DMS53 (cell line): Measurements from ENCODE around the gene BOD1.
A peak's percentile ranks its signal among the peaks of the same experiment; 100 is the strongest.
"Not testable (repeated sequence)": the region's sequence is repeated elsewhere in the genome, so short reads cannot be mapped to it uniquely, and the experiment has no call there.

Source experiments
- DNase-seq: peaks from one replicate; lab custom pipeline; 2025; lab: John Stamatoyannopoulos, UW

The BOD1 gene

DNA sequence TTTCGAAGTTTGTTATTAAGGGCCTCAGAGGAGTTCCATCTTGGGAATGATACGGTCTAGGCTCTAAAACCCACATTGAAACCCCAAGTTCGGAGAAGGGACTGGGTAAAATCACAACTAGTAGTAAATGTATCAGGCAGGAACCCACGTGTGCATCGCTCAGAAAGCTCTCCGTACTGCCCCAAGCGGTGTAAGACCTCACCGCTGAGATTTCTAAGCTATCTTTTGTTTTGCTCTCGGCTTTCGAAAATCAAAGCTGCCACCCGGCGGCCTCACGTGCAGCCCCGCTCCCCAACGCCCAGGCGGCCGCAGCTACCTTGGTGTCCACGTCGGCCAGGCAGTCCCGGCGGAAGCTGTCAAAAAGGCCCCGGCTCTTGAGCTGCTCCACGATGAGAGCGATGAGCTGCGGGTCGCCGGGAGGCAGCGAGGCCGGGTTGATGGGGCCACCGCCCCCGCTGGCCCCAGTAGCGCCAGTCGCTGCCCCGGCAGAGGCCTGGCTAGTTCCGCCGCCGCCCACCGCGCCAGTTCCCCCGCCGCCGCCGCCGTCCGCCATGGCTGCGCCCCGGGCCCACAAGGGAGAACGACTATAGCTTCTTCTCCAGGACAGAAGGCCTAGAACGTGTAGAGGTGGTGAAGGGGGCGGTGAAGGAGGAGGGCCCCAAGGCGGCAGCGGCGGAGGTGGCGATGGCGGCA lies 420 bp downstream of the BOD1 start:
- peak; percentile 88 for DNase-seq

DNA sequence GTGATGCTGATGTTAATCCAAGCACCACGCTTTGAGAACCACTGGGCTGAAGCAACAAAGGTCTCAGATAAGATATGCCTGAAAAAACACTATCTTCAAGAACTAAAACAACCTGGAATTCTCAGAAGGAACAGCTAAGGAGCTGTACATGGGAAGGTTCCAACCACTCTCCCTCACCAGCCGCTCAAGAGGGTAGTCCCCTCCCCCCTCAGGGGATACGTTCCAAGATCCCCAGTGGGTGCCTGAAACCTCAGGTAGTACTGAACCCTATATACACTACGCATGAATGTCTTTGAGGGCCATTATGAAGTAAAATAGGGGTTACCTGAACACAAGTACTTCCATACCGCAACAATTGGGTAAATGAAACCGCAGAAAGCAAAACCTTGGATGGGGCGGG lies 1.9 kb downstream of the BOD1 start:
- no peak for DNase-seq

DNA sequence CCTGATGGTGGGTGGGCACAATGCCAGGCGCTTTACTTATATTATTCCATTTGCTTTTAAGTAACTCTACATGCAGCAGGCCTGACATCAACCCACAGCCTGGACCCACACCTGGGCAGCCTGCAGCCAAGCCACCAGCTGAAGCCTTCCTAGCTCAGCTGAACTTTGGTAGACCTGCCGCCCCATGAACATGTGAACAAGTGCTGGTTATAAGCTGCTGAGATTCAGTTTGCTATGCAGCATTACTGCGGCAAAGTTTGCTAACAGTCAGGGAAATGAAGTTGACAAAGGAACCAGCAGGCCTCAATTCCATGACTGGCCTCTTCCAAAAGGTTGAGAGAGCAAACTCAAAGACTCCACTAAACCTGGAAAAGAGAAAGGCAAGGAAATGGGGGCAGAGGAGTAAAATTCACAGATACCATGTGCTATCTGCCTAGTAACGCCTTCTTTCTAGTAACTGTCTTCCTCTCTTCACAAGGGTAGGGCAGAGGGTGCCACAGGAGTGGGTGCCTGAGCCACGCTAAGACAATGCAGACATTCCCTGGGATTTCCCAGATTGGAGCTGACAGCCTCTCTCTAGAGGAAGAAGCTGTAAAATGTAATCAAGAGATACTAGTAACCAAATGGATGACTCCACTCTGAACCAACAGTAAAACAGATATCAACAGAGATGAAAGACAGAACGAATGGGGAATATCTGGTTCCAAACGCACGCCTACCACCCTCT lies 2.9 kb downstream of the BOD1 start:
- DNase-seq: no peak

DNA sequence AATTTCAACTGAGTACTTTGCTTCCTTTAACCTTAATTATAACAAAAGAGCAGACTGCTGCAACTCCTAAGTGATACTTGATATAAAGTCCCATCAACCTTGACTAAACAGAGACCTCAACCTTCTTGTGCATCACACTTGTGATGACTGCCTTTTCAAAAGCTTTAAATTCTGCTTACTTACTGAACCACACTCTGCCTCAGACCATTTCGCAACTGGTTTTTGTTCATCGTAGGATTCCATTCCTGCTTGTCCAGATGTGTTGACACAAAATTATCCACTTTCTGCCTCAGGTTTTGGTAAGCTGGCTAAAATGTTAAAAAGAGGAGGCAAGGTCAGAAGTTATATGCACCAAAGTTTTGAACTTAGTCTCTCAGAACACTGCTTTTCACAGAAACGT lies 3.5 kb downstream of the BOD1 start:
- no peak for DNase-seq

DNA sequence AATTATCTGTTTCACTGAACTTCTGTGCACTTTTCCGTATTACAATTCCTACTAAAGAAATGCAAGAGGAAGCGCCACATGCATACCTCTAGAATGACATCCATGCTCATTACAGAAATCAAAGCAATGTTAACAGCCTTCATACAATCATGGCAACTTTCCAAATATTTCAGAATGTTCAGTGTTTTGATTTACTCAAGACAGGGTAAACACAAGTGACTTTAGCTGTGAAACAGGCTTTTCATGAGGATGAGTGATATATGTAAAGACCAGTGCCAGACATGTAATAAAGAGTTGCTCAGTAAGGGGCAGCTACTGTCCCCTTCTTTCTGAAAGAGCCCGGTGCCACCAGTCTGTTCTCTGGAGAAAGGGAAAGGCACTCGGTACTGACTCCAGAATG lies 4.7 kb downstream of the BOD1 start:
- no peak for DNase-seq

DNA sequence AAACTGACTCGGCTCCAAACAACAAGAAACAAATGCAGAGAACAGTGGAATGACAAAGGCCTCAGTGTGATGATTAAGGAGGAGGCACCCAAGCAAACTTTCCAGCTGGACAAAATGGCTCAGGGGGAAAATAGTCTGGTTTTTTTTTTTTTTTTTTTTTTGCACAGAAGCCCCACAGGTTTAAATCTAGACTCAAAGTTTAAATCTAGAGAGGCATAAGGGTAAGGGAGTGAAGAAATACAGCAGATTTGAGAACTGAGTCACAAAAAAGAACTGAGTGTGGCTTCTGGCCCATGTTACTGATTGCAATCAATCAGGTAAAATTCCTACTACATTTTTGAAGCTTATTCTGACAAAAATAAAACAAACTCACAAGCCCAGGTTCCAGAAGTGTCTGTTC lies 12.3 kb downstream of the BOD1 start:
- DNase-seq: no peak

DNA sequence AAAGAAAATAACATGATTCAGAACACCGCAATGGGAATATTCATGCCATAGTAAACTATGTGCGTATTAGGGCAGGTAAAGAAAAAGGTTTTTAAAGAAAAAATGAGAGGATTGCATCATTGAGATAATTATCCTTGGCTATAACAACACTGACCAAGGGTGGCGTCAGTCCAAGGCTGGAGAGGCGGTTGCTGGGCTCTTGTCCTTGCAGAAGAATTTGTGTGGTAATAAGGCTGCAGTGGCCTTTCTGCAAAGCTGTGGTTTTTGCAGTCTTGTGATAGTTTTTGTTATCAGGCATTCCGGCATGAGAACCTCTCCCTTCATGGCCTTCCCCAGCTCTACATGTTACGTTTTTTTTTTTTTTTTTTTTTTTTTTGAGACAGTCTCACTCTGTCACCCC lies 14.0 kb downstream of the BOD1 start:
- DNase-seq: no peak

DNA sequence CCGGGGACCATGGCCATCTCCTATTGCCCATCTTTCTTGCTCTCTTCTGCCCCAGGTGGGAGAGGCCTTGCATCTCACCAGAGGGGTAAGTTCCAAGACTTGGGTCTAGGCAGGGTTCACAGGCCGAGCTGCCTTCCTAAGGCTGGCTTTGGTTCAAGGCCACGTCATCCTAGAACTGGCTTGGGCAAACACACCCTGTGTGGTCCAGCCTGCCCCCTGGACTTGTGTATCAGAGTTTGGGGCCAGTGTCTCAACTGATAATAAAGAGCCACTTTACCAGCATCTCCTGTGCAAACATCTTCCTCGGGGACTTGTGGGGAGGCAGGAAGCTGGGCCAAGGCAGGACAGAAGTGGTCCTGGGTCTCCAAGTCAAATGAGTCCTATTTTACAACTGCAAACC lies 17.8 kb downstream of the BOD1 start:
- DNase-seq: no peak

DNA sequence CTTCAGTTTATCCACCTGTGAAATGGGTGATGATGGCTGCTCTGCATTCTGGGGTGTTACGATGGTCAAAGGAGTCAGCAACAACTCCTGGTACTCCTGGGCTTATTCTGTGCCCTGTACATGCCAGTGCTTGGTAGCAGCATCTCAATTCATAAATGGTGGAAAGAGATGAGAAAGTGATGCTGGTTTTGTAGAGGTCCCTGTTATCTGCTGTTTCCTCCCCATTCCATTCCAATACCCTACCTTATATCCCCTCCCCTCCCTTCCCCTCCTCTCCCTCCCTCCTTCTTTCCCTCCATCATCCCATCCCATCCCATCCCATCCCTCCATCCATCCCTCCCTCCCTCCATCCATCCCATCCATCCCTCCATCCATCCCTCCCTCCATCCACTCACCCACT lies 19.1 kb downstream of the BOD1 start:
- no peak for DNase-seq

DNA sequence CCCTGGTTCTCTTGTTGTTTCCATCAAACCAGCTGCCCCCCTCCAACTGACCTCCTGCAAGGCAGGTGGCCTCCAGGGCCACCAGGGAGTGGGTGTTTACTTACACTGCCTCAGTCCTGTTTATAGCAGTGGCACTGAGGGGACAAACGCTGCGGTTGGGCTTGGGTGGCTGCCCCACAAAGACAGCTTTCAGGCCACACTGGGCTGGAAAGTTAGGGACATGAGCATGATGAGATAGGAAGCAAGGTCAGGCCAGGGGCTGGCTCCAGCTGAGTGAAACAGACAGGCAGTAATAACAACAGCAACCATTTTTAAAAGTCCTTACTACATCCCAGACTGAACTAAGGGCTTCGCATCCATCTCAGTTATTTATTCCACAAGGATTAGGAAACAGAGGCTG lies 20.6 kb downstream of the BOD1 start:
- no peak for DNase-seq

DNA sequence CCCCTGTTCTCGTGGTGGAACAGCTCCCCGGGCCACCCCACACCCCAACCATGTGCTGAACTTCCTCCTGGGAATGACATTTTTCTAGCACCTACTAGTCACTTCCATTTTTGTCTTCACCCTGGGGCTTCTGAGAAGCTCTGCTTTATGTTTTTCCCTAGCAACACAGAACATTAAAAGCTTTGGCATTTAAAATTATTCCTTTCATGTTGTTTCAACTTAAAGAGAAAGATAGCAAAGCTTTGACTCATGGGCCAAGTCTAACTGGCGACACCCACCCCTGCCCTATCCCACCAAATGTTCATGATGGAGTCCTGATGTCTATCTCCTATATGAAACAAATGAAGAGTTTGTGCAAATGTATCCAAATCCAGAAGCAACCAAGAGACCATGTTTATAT lies 22.4 kb downstream of the BOD1 start:
- no peak for DNase-seq

DNA sequence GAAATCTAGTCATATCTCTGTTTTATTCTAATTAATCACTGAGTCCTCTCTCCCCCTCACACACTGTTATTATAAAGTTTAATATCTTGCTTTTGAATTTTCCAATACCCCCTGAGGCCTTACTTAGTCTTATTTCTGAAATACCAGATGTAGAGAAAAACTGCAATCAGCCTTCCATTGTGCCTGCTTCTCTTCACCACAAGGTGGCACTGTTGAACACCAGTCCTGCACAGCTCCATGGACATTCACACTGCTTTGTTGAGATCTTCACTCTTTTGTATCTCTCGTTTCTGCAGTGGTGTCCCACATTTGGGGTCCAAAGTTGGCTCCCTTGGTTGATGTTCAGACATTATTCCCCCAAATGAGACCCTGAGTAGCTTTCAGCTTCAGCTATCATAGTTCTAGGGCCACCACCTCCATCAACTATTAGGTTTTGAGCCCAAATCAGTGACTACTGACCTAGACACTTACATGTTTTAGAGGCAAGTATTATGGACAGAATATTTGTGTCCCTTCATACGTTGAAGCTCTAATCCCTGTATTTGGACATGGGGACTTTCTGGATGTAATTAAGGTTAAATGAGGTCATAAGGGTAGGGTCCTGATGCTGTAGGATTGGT lies 24.3 kb downstream of the BOD1 start:
- peak; percentile 63 for DNase-seq

DNA sequence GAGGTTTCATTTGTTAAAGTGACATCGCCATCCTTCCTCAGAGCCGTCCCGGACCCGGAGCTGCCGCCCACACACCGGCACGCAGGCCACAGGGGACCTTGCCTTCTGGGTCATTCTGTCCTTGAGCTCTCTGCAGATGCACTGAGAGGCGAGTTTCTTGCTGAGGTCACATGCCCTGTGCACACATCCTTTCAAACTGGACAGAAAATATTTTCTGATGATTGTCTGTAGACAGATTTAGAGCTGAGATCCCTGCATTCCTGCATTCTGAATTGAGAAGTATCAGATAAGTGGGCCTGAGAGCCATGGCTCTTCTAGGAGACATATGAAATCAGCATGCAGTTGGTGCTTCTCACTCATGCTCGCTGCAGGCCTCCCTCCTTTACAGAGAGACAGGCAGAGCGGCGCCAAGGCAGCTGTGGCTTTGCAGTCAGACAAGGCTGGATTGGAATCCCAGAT lies 25.4 kb downstream of the BOD1 start:
- no peak for DNase-seq

DNA sequence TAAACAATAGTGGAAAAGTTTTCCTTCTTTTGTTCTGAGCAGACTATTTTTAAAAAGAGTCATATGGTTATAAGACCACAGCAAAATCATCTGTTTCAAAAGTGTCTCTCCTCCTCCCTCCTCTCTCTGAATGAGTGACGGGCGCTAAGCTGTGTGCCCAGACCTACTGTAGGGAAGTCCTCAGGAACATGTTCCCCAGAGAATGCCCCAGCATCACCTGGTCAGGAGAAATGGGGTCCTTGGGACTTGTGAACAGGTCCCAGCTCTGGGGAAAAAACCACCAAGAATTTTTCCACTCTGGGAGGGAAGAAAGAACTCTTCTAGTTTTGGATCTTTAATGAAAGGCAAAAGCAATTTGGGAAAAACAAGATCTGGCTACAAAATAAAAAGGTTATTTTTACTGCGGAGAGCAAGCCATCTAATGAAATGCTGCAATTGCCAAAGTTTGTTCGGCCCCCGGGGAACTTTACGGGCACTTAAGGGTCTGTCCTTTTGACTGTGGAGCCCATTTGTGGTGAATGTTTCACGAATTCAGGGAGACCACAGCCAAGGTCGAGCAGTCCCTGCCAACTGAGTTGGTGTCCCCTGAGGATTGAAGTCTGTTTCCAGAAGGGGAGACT lies 25.9 kb downstream of the BOD1 start:
- no peak for DNase-seq

DNA sequence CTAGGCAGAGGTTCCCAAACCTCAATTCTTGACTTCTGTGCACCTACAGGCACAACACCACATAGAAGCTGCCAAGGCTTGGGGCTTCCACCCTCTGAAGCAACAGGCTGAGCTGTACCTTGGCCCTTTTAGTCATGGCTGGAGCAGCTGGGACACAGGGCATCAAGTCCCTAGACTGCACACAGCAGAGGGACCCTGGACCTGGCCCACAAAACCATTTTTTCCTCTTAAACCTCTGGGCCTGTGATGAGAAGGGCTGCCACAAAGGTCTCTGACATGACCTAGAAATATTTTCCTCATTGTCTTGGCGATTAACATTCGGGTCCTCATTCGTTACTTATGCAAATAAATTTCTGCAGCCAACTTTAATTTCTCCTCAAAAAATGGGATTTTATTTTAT lies 30.3 kb downstream of the BOD1 start:
- DNase-seq: not testable (repeated sequence)

DNA sequence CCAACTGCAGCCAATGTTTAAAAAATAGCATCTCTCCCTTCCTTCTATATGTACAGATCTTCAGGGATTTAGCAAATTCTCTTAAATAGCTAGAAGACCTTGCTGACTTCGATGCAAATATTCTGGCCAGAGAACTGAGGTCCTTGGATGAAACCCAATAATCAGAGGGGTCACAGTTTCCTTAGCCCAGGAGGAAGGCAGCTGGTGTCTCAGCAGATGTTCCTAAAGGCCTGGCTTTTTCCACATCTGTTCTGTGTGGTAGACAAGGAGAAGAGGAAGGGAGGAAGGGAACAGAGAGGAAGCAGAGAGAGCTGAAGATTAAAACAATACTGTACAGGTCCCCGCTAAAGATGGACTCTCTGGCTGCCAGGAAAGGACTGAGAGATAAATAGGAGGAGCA lies 33.1 kb downstream of the BOD1 start:
- no peak for DNase-seq

DNA sequence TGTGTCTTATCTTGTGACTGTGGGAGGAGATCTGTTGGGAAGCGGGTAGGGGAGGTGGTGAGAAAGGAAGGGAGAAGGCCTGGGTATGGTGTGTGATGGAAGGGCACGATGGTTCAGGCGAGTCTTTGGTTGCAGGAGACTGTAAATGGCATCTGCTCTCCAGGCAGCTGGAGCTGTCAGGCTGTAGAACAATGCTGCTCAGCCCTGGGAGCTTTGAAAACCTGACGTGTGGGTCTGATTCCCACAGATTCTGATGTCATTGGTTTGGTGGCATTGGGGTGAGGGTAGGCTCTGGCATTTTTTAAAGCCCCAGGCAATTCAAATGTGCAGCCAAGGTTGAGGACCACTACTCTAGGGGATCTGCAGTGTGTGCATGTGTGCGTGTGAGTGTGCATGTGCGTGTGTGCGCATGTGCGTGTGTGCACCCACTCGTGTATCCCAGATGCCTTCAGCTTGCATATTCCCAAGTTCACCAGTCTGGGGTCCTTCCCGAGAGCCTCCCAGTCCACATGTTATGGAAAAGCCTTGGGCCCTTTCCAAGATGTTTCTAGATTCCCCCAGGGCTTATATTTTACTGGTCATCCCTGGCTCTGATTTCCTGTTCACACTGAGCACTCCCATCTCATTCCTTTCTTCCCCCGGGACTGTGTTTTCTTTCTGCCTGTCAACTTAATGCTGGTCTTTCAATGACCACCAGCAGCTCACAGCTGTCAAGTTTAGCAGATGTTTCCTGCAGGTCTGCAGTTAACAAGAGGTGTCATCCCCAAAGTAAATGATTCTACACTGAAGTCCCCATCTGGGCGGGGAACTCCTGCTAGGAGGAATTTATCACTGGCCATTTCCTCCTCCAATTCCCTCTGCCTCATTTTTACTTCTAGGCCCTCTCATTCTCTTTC lies 34.0 kb downstream of the BOD1 start:
- DNase-seq: no peak

DNA sequence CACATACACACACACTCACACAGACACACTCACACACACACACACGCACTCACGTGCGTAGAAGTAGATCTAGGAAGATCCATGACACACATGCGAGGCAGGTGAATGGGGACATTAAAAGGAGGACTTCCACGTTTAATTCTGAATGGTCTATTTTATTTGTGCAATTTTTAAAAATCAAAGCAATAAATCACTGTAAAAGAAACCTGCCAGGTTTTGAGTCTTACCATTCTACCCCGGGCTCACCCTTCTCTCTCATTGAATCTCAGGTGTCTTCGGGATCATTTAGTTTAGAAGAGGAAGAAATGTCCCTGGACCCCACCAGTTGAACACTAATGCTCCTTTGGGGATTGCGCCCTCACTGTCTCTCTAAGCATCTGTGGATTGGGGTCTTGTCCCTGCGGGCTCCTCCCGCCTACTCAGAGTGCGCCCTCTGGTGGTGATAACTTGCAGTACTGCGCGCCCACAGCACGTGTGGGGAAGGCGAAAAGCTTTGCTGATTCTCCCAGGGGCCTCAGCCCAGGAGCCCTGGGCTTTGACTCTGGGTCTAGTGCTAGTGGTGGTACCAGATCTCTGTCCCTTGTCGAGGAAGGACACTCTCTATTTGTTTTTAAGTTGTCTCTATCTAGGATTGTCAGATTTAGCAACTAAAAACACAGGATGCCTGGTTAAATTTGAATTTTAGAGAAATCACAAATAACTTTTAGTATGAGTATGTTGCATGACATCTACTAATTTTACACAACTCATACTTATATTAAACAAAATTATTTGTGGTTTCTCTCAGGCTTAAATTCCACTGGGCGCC lies 34.8 kb downstream of the BOD1 start:
- peak; percentile 52 for DNase-seq

DNA sequence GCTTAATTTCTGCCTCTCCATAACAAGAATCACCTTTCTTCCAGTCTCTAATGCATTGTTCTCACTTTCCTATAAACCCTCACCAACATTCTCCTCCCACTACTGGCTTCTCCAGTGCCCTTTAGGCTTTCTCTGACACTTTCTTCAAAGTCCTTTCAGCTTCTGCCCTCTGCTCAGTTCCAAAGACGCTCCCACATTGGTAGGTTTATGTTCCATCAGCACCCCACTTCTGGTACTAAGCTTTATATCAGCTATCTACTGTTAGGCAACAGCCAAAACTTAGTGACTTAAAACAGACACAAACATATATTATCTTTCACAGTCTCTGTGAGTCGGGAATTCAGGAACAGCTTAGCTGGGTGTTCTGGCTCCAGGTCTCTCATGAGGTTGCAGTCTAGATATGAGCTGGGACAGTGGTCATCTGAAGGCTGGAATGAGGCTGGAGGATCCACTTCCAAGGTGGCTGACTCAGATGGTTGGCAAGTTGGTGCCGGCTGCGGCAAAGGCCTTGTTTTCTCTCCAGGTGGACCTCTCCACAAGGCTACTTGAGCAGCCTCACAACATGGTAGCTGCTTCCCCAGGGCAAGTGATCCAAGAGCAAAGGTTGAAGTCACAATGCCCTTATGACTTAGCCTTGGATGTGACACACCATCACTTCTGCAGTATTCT lies 37.4 kb downstream of the BOD1 start:
- DNase-seq: no peak

DNA sequence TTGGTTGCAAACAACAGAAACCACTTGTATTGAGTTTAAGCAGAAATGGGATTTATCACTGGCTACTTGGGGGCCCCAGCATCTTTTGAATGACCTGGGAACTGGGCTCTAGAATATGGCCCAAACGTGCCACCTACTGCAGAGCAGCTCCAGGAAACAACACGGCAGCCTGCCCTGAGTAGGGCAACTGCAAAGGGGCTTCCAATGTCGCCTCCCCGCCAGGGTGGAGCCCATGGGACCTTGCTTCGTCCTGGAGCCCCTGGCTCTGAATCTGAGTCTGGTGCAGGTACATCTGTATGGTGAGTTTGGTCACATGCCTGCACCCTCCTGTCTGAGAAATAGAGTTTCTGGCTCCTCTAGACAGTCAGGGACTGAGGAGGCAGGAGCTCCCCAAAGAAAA lies 38.6 kb downstream of the BOD1 start:
- DNase-seq: no peak

DNA sequence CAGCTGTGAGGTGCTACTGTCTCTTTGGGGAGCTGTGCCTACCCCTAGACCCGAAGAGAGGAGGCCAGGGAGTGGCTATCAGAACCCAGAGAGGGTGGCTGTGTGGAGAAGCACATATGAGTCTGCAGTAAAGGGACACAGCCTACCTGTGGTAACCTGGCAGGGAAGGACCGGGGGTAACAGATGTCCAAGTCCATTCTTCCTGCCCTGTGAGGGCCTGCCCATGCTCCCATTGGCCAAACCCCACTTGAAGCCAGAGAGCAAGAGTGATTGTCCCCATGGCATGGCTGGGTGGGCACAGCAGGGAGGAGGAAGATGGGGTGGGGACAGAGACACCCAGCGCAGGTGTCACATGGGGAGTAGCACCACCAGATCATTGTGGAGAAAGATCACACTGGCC lies 39.3 kb downstream of the BOD1 start:
- no peak for DNase-seq
